Measurements from ENCODE around the gene PMCH.
"Not testable (repeated sequence)": the region's sequence is repeated elsewhere in the genome, so short reads cannot be mapped to it uniquely, and the experiment has no call there.

Gene PMCH

GRCh38 chr12:102197789-102198188 lies at the start of gene PMCH:
Gene PMCH, minus strand, starts transcription at chr12:102197833. Its CDS starts 63 bp downstream, at chr12:102197770.
- DNase-seq = no peak

GRCh38 chr12:102240859-102241258 lies 43.2 kb upstream of the PMCH start:
- not testable (repeated sequence) for DNase-seq

- no peak for DNase-seq
Observed at GRCh38 chr12:102234599-102234998, 37.0 kb upstream of the PMCH start.

GRCh38 chr12:102232446-102232845 lies 34.8 kb upstream of the PMCH start:
- DNase-seq = no peak

GRCh38 chr12:102232036-102232435 lies 34.4 kb upstream of the PMCH start:
- DNase-seq = no peak

- no peak for DNase-seq
Observed at GRCh38 chr12:102227954-102228353, 30.3 kb upstream of the PMCH start.

GRCh38 chr12:102220736-102221135 lies 23.1 kb upstream of the PMCH start:
- no peak for DNase-seq

- no peak for DNase-seq
Observed at GRCh38 chr12:102215992-102216691, 18.5 kb upstream of the PMCH start.

GRCh38 chr12:102204025-102204424 lies 6.4 kb upstream of the PMCH start:
- DNase-seq = no peak

GRCh38 chr12:102202556-102202955 lies 4.9 kb upstream of the PMCH start:
- DNase-seq = no peak

- DNase-seq = no peak
Observed at GRCh38 chr12:102201436-102202061, 3.9 kb upstream of the PMCH start.

- DNase-seq = no peak
Observed at GRCh38 chr12:102195826-102196225, 1.8 kb downstream of the PMCH start.

- DNase-seq = no peak
Observed at GRCh38 chr12:102182635-102183034, 15.0 kb downstream of the PMCH start.

- no peak for DNase-seq
Observed at GRCh38 chr12:102174761-102175160, 22.9 kb downstream of the PMCH start.

- DNase-seq = no peak
Observed at GRCh38 chr12:102174117-102174516, 23.5 kb downstream of the PMCH start.

GRCh38 chr12:102172436-102172835 lies 25.2 kb downstream of the PMCH start:
- no peak for DNase-seq

- DNase-seq = no peak
Observed at GRCh38 chr12:102171951-102172350, 25.7 kb downstream of the PMCH start.

GRCh38 chr12:102169922-102170621 lies 27.6 kb downstream of the PMCH start:
- no peak for DNase-seq

- DNase-seq = no peak
Observed at GRCh38 chr12:102167821-102168604, 29.6 kb downstream of the PMCH start.

GRCh38 chr12:102163383-102163782 lies 34.2 kb downstream of the PMCH start:
- no peak for DNase-seq

- not testable (repeated sequence) for DNase-seq
Observed at GRCh38 chr12:102155206-102155605, 42.4 kb downstream of the PMCH start.

GRCh38 chr12:102147062-102147587 lies 50.5 kb downstream of the PMCH start:
- DNase-seq = not testable (repeated sequence)
